BJ (cell line): Measurements from ENCODE around the gene TCF4. TPM values are rescaled to one million over a fixed set of nuclear protein-coding genes. Genes with fewer than 3 reads are reported as not detected.
"Not testable (repeated sequence)": the region's sequence is repeated elsewhere in the genome, so short reads cannot be mapped to it uniquely, and the experiment has no call there.

ENCODE experiments used
- CTCF ChIA-PET: fragments of 350-600 bp; formaldehyde crosslinking; extraction: SDS; loops from one replicate; lab custom pipeline; 2021; ENCODE audit warnings: antibody characterized with exemption, inconsistent platforms; lab: Yijun Ruan, JAX
- POLR2A ChIA-PET: fragments of 300-600 bp; sonication (Branson Sonifier 250); formaldehyde crosslinking; extraction: SDS; loops from one replicate; lab custom pipeline; 2021; ENCODE audit warnings: antibody characterized with exemption; lab: Charles Lee
- DNase-seq: peaks from one replicate; pipeline ENCODE4 v3.0.0-alpha.2; 2011; ENCODE audit warnings: low read depth
- H3K27me3 ChIP-seq: 2 replicates; pipeline ENCODE4 v1.6.0; 2011; ENCODE audit warnings: low read length; ENCODE audit not compliant: control insufficient read depth, insufficient read depth
- H3K36me3 ChIP-seq: 2 replicates; pipeline ENCODE4 v1.5.1; 2011; ENCODE audit warnings: low read length; ENCODE audit not compliant: control insufficient read depth, insufficient read depth
- H3K4me3 ChIP-seq: 2 replicates; pipeline ENCODE4 v1.5.1; 2011; ENCODE audit warnings: low read depth, mild to moderate bottlenecking, control low read depth, low read length
- CTCF ChIP-seq: IDR thresholded peaks from 2 replicates; pipeline ENCODE4 v1.5.1; 2011; ENCODE audit warnings: low read depth, mild to moderate bottlenecking, control low read depth, inconsistent platforms, low read length, moderate library complexity; ENCODE audit not compliant: insufficient read depth
- polyA plus RNA-seq: library from polyadenylated mRNA; depleted of rRNA; stranded (reverse); fragments of >200 nt; gene quantifications from 2 replicates; pipeline ENCODE4 v1.2.3, GENCODE V29; 2011

The TCF4 gene
- polyA plus RNA-seq, 1 experiment: 65.8 TPM

- TF ChIP-seq CTCF: no peak
- no peaks in the 10 kb centered on the region for H3K27me3 ChIP-seq
- ChIA-PET POLR2A (no interaction called here), CTCF (no interaction called here)
- no peaks in the 10 kb centered on the region for H3K36me3 ChIP-seq
- H3K4me3 ChIP-seq: no peak overlapping the region
- no peak for DNase-seq
Observed at GRCh38 chr18:55473560-55473959, 114.4 kb downstream of the TCF4 start.

- no peak for TF ChIP-seq CTCF
- Histone ChIP-seq H3K36me3 (no peaks in the 10 kb centered on the region), H3K4me3 (no peak overlapping the region), H3K27me3 (no peaks in the 10 kb centered on the region)
- ChIA-PET CTCF (no interaction called here), POLR2A (no interaction called here)
- no peak for DNase-seq
Observed at GRCh38 chr18:55473058-55473457, 114.9 kb downstream of the TCF4 start.

GRCh38 chr18:55470826-55471225 lies 117.2 kb downstream of the TCF4 start:
- no peak overlapping the region for H3K4me3 ChIP-seq
- H3K27me3 ChIP-seq: no peaks in the 10 kb centered on the region
- TF ChIP-seq CTCF: no peak
- POLR2A ChIA-PET: no interaction called here
- DNase-seq: no peak
- H3K36me3 ChIP-seq: no peaks in the 10 kb centered on the region
- CTCF ChIA-PET: interaction anchor here (1.5 kb wide), 1 partner anchor 14 kb away, joined by 4 read pairs; no protein-coding TSS in a partner anchor

GRCh38 chr18:55469134-55469533 lies 118.9 kb downstream of the TCF4 start:
- DNase-seq, POLR2A ChIA-PET, H3K4me3 ChIP-seq, H3K36me3 ChIP-seq, H3K27me3 ChIP-seq, CTCF ChIA-PET: not testable (repeated sequence)

- H3K4me3 ChIP-seq: no peak overlapping the region
- POLR2A ChIA-PET: no interaction called here
- no peaks in the 10 kb centered on the region for H3K27me3 ChIP-seq
- no peak for TF ChIP-seq CTCF
- no peaks in the 10 kb centered on the region for H3K36me3 ChIP-seq
- DNase-seq: no peak
- CTCF ChIA-PET: interaction anchor here (1.4 to 1.5 kb wide), 2 partner anchors 12 to 17 kb away, joined by 3 to 4 read pairs; no protein-coding TSS in a partner anchor
Observed at GRCh38 chr18:55466789-55467188, 121.2 kb downstream of the TCF4 start.

GRCh38 chr18:55465313-55465712 lies 122.7 kb downstream of the TCF4 start:
- CTCF ChIA-PET: interaction anchor here (1.4 to 1.5 kb wide), 2 partner anchors 10 to 15 kb away, joined by 3 to 4 read pairs; no protein-coding TSS in a partner anchor
- POLR2A ChIA-PET: no interaction called here
- no peak overlapping the region for H3K4me3 ChIP-seq
- 0 out of 2 replicates have a peak, but pooled peaks have one; percentile 3 for TF ChIP-seq CTCF
- no peaks in the 10 kb centered on the region for H3K27me3 ChIP-seq
- no peak for DNase-seq
- no peaks in the 10 kb centered on the region for H3K36me3 ChIP-seq
